ENCODE results near the gene CTF1.

- TF ChIP-seq CTCF (IDR thresholded peaks at IDR 0.05) = no peak
- TF ChIP-seq POLR2A (IDR thresholded peaks at IDR 0.05) = no peak
Observed at GRCh38 chr16:30951193-30951592, 54.8 kb downstream of the CTF1 start.
